EH (cell line): Measurements from ENCODE around the gene HSD17B13.

Experiments
- DNase-seq: peaks from one replicate; pipeline ENCODE4 v3.0.0-alpha.2; 2015; ENCODE audit warnings: low read depth

HSD17B13 gene, protein sequence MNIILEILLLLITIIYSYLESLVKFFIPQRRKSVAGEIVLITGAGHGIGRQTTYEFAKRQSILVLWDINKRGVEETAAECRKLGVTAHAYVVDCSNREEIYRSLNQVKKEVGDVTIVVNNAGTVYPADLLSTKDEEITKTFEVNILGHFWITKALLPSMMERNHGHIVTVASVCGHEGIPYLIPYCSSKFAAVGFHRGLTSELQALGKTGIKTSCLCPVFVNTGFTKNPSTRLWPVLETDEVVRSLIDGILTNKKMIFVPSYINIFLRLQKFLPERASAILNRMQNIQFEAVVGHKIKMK

DNA sequence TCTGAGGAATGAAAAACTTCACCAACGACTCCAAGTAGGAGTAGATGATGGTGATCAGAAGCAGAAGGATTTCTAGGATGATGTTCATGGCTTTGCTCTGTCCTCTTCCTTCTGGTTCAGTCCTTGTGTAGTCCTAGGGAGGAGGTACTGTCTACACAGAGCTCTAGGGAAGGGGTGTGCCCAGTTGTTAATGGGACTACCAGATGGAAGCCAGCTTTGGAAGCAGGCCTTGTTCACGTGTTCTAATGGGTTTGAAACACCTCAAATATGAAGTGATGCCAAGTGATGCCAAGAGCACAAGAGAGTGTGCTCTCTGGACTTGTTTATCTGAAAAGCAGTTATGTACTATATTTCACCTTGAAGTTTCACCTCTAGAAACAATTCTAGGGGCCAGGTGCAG, at the start of gene HSD17B13:
TSS of gene HSD17B13 (minus strand) at position 129 of the 400 bp plus-strand sequence. CDS start at position 88, 41 bp downstream.
- DNase-seq, result no peak

DNA sequence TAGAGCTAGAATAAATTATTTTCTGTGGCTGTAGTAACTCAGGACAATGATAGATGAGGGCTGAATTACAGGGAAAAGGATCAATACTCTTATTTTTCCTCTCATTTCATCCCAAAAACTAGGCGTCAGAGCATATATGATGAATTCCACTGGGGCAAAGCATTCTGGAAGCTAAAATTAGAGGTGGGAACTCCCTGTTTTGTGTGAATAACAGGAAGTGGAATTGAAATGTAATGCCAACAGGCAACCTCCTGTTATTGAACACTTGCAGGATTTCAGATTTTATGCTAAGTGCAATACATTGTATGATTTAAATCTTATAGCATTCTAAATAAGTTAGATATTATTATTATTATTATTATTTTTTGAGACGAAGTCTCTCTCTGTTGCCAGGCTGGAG, 47.4 kb upstream of the HSD17B13 start:
- DNase-seq, result no peak

- no peak for DNase-seq
These were observed 44.0 kb upstream of the HSD17B13 start for GRCh38 chr4:87366521-87367162.

DNA sequence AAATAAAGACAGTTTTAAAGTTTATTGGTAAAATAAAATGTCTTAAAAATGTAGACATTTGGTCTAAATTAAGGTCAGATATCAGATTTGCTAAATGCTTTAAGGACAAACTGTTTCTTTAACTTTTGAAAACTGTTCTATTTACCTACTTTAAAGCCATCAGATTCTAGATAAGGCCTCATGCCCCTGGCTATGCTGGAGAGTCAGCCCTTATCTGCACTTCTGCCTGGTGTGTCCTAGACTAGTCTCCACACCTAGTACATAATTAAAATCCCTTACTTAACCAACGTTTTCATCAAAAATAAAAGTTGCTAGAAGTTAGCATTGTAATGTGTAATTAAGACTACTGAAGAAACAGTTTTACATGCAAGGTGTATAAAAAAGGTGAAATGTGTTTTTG, 42.7 kb upstream of the HSD17B13 start:
- DNase-seq, result no peak

DNA sequence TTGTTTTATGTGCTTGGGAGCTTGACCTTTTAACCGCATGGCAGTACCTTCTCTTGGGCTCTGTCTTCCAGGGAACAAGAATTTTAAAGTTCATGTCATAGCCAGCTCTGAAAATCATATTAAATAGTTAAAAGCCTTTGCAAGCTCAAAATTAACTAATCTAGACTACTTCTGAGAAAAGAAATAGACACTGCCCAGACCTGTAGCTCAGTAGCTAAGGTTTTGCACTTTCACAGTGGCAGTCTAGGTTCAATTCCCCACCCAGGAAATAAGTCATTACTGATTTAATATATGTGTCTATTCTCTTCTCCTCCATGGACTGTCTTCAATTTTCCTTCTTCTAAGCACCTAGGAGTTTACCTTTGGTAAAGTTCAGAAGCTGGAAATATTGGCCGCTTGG, 40.9 kb upstream of the HSD17B13 start:
- DNase-seq, result peak; percentile 10

DNA sequence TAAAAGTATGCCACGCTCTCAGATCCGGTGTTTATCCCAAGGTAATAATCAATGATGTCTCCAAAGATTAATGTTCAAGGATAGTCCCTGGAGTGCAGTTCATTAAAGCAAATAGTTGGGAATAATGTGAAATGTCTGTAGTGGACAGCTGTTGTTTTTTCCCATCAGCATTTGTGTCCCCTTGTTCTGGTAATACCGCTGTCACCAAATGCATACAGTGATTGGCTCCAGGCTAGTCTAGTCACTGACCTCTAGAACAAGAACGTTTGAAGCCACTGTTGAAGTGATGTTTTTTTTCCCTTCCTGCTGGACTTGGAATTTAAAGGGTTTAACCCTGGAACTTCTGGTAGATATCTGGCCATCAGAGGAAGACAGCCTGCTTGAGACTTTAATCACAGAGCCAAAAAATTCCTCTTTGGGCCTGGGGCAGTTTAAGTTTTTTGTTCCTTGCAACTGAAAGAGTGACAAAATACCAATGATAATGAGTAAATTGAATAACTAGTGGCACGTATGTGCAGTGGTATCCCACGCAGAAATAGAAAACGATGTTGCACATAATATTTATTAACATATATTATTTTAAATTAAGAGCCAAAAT, 37.8 kb upstream of the HSD17B13 start:
- DNase-seq, result peak; percentile 1

GRCh38 chr4:87359258-87359657, 36.6 kb upstream of the HSD17B13 start:
- DNase-seq, result no peak

DNA sequence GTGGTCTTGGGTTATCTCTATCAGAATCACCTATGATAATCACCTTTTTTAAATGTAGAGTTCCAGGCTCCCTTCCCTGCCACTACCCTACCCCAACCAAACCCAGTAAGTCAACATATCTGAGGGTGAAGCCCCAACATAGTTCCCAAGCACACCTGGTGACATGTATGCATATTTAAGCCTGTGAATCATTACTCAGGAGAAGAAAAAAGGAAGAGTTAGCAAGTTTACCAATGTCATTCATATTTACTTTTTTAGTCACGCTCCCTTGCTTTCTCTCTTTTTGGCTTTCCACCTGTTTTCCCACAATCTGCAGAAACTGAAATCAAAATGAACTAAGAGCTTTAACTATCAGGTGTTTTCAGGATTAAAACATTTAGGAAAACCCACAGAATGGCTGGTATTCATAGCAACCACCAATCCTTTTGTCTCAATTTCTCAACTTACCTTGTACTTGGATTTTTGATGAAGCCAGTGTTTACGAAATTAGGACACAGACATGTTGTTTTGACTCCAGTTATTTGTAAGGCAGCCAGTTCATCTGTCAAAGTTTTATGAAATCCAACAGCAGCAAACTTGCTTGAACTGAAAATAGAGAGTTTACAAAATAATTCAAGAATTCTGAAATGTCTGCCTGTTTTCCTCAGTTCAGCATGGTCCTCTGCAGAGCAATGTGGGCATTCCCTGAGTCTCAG, 34.3 kb upstream of the HSD17B13 start:
- no peak for DNase-seq

- DNase-seq, result peak; percentile 39
These were observed 31.8 kb upstream of the HSD17B13 start for GRCh38 chr4:87354168-87355102.

DNA sequence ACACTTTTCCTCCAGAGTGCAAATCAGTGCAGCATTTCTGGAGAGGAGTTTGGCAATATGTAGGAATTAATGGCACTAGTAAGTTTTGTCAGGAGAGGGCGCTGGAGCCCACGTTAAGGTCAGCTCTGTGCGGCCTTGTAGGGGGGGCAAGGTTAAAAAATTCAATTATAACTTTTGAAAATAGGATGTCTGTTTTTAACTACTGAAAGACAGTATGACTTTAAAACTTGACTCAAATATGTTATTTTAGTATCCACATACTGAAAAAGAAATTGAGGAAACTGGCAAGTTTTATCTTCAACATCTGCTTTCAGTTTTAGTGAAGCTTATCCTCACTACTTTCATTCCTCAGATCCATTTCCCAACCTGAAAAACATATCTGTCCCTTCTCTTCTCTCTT, 30.9 kb upstream of the HSD17B13 start:
- peak; percentile 49 for DNase-seq

DNA sequence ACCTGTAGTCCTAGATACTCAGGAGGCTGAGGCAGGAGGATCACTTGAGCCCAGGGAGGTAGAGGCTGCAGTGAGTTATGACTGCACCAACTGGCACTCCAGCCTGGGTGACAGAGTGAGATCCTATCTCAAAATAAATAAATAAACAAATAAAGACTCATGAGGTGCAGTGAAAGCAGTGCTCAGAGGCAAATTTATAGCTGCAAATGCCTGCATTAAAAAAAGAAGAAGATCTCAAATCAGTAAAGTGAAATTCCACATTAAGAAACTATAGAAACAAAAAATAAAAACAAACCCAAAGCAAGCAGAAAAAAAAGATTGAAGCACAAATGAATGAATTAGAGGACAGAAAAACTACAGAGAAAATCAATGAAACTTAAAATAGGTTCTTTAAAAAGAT, 22.5 kb upstream of the HSD17B13 start:
- DNase-seq, result no peak

DNA sequence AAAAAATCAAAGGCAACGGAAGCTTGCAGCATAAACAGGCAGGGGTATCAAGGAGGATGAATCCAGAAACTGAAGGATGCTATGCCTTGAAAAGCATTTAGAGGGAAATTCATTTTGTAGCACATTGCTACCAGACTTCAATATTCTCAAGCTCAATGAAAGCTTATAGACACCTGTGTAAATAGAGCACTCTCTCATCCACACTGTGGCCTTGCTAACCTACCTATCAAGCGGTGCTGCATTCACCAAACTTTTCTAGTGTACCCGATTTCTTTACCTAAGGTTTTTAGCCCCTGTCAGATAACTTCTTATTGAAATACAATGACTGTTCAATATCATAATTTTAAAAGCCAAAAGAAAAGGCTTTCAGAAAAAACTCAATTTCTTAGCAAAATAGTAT, 20.2 kb upstream of the HSD17B13 start:
- DNase-seq, result no peak

GRCh38 chr4:87341954-87342635, 19.4 kb upstream of the HSD17B13 start:
- peak; percentile 51 for DNase-seq

GRCh38 chr4:87339440-87339839, 16.8 kb upstream of the HSD17B13 start:
- no peak for DNase-seq

- DNase-seq, result no peak
These were observed 14.7 kb upstream of the HSD17B13 start for GRCh38 chr4:87337361-87337760.

- DNase-seq, result no peak
These were observed 10.6 kb upstream of the HSD17B13 start for GRCh38 chr4:87333267-87333666.

DNA sequence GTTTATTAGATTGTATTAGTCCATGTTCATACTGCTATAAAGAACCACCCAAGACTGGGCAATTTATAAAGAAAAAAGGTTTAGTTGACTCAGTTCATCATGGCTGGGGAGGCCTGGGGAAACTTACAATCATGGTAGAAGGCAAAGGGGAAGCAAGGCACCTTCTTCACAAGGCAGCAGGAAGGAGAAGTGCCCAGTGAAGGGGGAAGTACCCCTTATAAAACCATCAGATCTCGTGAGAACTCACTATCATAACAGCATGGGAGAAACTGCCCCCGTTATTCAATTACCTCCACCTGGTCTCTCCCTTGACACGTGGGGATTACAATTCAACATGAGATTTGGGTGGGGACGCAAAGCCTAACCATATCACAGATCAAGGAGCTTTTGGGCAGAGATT, 8.1 kb upstream of the HSD17B13 start:
- no peak for DNase-seq

- DNase-seq, result no peak
These were observed 4.5 kb upstream of the HSD17B13 start for GRCh38 chr4:87327136-87327535.

DNA sequence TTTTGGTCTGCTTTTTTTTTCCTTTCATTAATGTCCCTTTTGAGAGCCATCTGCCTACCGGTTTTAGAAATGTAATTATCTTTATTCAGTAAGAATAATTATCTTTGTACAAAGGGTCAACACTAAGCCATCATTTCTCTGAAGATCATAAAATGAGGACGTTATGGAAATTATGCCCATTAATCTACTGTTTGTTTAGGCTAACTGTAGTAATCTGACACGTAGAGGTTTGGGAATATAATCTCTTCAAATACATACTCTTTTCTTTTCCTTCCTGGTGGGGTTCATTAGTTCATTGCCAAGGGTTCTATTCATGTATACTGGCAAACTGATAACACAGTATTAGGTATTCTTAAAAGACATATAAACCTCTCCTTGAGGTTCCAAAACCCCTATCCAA, 3.8 kb upstream of the HSD17B13 start:
- DNase-seq, result no peak

DNA sequence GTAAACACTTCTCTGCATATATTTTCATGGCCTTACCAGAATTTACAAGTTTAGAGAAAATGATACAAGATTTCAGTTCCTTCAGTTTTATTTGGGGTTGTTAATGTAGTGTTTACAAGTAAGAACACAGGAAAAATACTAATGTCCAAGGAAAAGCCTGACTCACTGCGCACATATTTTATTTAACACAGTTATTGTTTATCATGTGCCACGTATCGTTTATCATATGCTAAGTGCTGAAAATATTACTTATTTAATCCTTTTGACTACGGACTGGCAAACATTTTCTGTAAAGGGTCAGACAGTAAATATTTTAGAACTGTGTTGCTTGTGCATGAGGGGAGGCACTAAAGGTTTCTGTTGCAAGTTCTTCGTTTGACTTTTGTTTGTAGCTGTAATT, 794 bp downstream of the HSD17B13 start:
- peak; percentile 13 for DNase-seq

- no peak for DNase-seq
These were observed 5.2 kb downstream of the HSD17B13 start for GRCh38 chr4:87317527-87317926.
